GOT3 (cell line): ENCODE data around the gene TRIM15.
A peak's percentile ranks its signal among the peaks of the same experiment; 100 is the strongest.
"Not testable (repeated sequence)": the region's sequence is repeated elsewhere in the genome, so short reads cannot be mapped to it uniquely, and the experiment has no call there.

Experiments used
- DNase-seq: peaks from one replicate; lab custom pipeline; 2025; ENCODE audit warnings: mixed read lengths; lab: John Stamatoyannopoulos, UW

The TRIM15 gene

GRCh38 chr6:30163090-30163917 is at the start of gene TRIM15:
TSS of gene TRIM15 (plus strand) at chr6:30163546. CDS start at chr6:30163685, 139 bp downstream.
- no peak for DNase-seq

- DNase-seq: no peak
Measured at GRCh38 chr6:30113841-30114240, 49.5 kb upstream of the TRIM15 start.

GRCh38 chr6:30116724-30117123 is 46.6 kb upstream of the TRIM15 start:
- no peak for DNase-seq

GRCh38 chr6:30118691-30119090 is 44.7 kb upstream of the TRIM15 start:
- not testable (repeated sequence) for DNase-seq

GRCh38 chr6:30121446-30122366 is 41.6 kb upstream of the TRIM15 start:
- DNase-seq: no peak

GRCh38 chr6:30122515-30122914 is 40.8 kb upstream of the TRIM15 start:
- DNase-seq: no peak

GRCh38 chr6:30127238-30128093 is 35.9 kb upstream of the TRIM15 start:
- no peak for DNase-seq

- DNase-seq: no peak
Measured at GRCh38 chr6:30129265-30130178, 33.8 kb upstream of the TRIM15 start.

GRCh38 chr6:30130179-30130679 is 33.1 kb upstream of the TRIM15 start:
- no peak for DNase-seq

GRCh38 chr6:30130887-30131862 is 32.2 kb upstream of the TRIM15 start:
- peak; percentile 6 for DNase-seq

- no peak for DNase-seq
Measured at GRCh38 chr6:30131947-30132497, 31.3 kb upstream of the TRIM15 start.

- no peak for DNase-seq
Measured at GRCh38 chr6:30135147-30135546, 28.2 kb upstream of the TRIM15 start.

- no peak for DNase-seq
Measured at GRCh38 chr6:30135757-30136156, 27.6 kb upstream of the TRIM15 start, which contains the start of gene TRIM40. TSS of gene TRIM40 (plus strand) at chr6:30136140. CDS start at chr6:30137037, 897 bp downstream.

- no peak for DNase-seq
Measured at GRCh38 chr6:30136570-30137286, 26.6 kb upstream of the TRIM15 start.

- DNase-seq: not testable (repeated sequence)
Measured at GRCh38 chr6:30140240-30140639, 23.1 kb upstream of the TRIM15 start.

- DNase-seq: no peak
Measured at GRCh38 chr6:30142665-30143064, 20.7 kb upstream of the TRIM15 start.

GRCh38 chr6:30143780-30144179 is 19.6 kb upstream of the TRIM15 start:
- DNase-seq: no peak

- DNase-seq: no peak
Measured at GRCh38 chr6:30144811-30145210, 18.5 kb upstream of the TRIM15 start.
